Measurements from ENCODE around the gene NRG3.

DNA sequence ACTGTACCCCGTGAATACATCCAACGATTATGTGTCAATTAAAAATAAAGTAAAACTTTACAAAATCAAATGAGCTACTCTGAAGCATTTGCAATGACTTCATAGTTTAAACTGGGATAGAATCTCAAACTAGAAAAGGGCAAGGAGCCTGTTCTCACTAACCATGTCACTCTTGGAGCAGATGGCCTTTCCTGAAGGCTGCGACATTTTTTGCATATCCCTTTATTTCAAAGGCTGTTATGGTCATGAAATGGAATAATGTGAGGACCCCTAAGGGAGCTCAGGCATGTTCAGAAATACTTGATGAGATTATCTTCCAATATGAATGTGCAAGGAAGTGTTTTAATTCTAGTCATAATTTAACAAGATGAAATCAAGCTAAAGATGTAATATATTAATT lies 679.4 kb downstream of the NRG3 start:
- TF ChIP-seq, protein P1, sequence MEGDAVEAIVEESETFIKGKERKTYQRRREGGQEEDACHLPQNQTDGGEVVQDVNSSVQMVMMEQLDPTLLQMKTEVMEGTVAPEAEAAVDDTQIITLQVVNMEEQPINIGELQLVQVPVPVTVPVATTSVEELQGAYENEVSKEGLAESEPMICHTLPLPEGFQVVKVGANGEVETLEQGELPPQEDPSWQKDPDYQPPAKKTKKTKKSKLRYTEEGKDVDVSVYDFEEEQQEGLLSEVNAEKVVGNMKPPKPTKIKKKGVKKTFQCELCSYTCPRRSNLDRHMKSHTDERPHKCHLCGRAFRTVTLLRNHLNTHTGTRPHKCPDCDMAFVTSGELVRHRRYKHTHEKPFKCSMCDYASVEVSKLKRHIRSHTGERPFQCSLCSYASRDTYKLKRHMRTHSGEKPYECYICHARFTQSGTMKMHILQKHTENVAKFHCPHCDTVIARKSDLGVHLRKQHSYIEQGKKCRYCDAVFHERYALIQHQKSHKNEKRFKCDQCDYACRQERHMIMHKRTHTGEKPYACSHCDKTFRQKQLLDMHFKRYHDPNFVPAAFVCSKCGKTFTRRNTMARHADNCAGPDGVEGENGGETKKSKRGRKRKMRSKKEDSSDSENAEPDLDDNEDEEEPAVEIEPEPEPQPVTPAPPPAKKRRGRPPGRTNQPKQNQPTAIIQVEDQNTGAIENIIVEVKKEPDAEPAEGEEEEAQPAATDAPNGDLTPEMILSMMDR (IDR thresholded peaks at IDR 0.05): no peak
- TF ChIP-seq POLR2AphosphoS5 (IDR thresholded peaks at IDR 0.05): no peak

Data from prostate gland (tissue), 2 donors.